Measurements from ENCODE around the gene HLA-DRA. TPM values are rescaled to one million over a fixed set of nuclear protein-coding genes. Genes with fewer than 3 reads are reported as not detected.

The HLA-DRA gene
- total RNA-seq, 1 donor from 2014 or later: not detected

- Mint-ChIP-seq H3K27me3 (ENCODE audit: unreplicated experiment) (peaks cover 2% of the 10 kb centered on the region), H3K36me3 (ENCODE audit: unreplicated experiment) (no peaks in the 10 kb centered on the region), H3K27ac (ENCODE audit: unreplicated experiment) (no peak overlapping the region), H3K9me3 (ENCODE audit: unreplicated experiment) (no peaks in the 10 kb centered on the region), H3K4me3 (ENCODE audit: unreplicated experiment) (no peak overlapping the region), H3K4me1 (ENCODE audit: low read depth, unreplicated experiment) (no peaks in the 10 kb centered on the region)
- DNase-seq: no peak
- TF ChIP-seq CTCF (IDR thresholded peaks at IDR 0.05; ENCODE audit: partially characterized antibody, unreplicated experiment): no peak
Measured at GRCh38 chr6:32416036-32416435, 23.7 kb upstream of the HLA-DRA start.

GRCh38 chr6:32424589-32425300, 14.9 kb upstream of the HLA-DRA start:
- peaks cover 3% of the 10 kb centered on the region for H3K27me3 Mint-ChIP-seq (ENCODE audit: unreplicated experiment)
- H3K4me1 Mint-ChIP-seq (ENCODE audit: low read depth, unreplicated experiment): peaks cover 2% of the 10 kb centered on the region
- H3K4me3 Mint-ChIP-seq (ENCODE audit: unreplicated experiment): no peak overlapping the region
- no peak for TF ChIP-seq CTCF (IDR thresholded peaks at IDR 0.05; ENCODE audit: partially characterized antibody, unreplicated experiment)
- H3K36me3 Mint-ChIP-seq (ENCODE audit: unreplicated experiment): no peaks in the 10 kb centered on the region
- no peaks in the 10 kb centered on the region for H3K9me3 Mint-ChIP-seq (ENCODE audit: unreplicated experiment)
- no peak overlapping the region for H3K27ac Mint-ChIP-seq (ENCODE audit: unreplicated experiment)
- DNase-seq: no peak

- peaks cover 2% of the 10 kb centered on the region for H3K4me1 Mint-ChIP-seq (ENCODE audit: low read depth, unreplicated experiment)
- H3K27ac Mint-ChIP-seq (ENCODE audit: unreplicated experiment): no peak overlapping the region
- DNase-seq: no peak
- no peaks in the 10 kb centered on the region for H3K9me3 Mint-ChIP-seq (ENCODE audit: unreplicated experiment)
- TF ChIP-seq CTCF (IDR thresholded peaks at IDR 0.05; ENCODE audit: partially characterized antibody, unreplicated experiment): no peak
- no peak overlapping the region for H3K4me3 Mint-ChIP-seq (ENCODE audit: unreplicated experiment)
- H3K27me3 Mint-ChIP-seq (ENCODE audit: unreplicated experiment): peaks cover 3% of the 10 kb centered on the region
- H3K36me3 Mint-ChIP-seq (ENCODE audit: unreplicated experiment): no peaks in the 10 kb centered on the region
Measured at GRCh38 chr6:32426338-32426737, 13.3 kb upstream of the HLA-DRA start.

- no peaks in the 10 kb centered on the region for H3K36me3 Mint-ChIP-seq (ENCODE audit: unreplicated experiment)
- no peak for TF ChIP-seq CTCF (IDR thresholded peaks at IDR 0.05; ENCODE audit: partially characterized antibody, unreplicated experiment)
- no peak overlapping the region for H3K4me3 Mint-ChIP-seq (ENCODE audit: unreplicated experiment)
- H3K27me3 Mint-ChIP-seq (ENCODE audit: unreplicated experiment): peaks cover 2% of the 10 kb centered on the region
- H3K27ac Mint-ChIP-seq (ENCODE audit: unreplicated experiment): no peak overlapping the region
- H3K4me1 Mint-ChIP-seq (ENCODE audit: low read depth, unreplicated experiment): peaks cover 2% of the 10 kb centered on the region
- no peaks in the 10 kb centered on the region for H3K9me3 Mint-ChIP-seq (ENCODE audit: unreplicated experiment)
- no peak for DNase-seq
Measured at GRCh38 chr6:32427218-32427617, 12.5 kb upstream of the HLA-DRA start.

- Mint-ChIP-seq H3K27me3 (ENCODE audit: unreplicated experiment) (peaks cover 2% of the 10 kb centered on the region), H3K4me1 (ENCODE audit: low read depth, unreplicated experiment) (no peaks in the 10 kb centered on the region), H3K27ac (ENCODE audit: unreplicated experiment) (no peak overlapping the region), H3K9me3 (ENCODE audit: unreplicated experiment) (no peaks in the 10 kb centered on the region), H3K4me3 (ENCODE audit: unreplicated experiment) (no peak overlapping the region), H3K36me3 (ENCODE audit: unreplicated experiment) (no peaks in the 10 kb centered on the region)
- no peak for DNase-seq
- no peak for TF ChIP-seq CTCF (IDR thresholded peaks at IDR 0.05; ENCODE audit: partially characterized antibody, unreplicated experiment)
Measured at GRCh38 chr6:32427934-32428474, 11.7 kb upstream of the HLA-DRA start.
